Activated CD4-positive, alpha-beta T cell treated with anti-CD3 and anti-CD28 coated beads, Interleukin-2, Interleukin-4, amounts not matched to agents 100 ng/mL and 50 ng/mL, durations not matched to agents 16 hours and 8 hours (primary cell): Measurements from ENCODE around the gene TJAP1.

Source experiments
- DNase-seq: peaks from one replicate; pipeline ENCODE4 v3.0.0-alpha.2; 2020; ENCODE audit warnings: low spot score

The TJAP1 gene, protein sequence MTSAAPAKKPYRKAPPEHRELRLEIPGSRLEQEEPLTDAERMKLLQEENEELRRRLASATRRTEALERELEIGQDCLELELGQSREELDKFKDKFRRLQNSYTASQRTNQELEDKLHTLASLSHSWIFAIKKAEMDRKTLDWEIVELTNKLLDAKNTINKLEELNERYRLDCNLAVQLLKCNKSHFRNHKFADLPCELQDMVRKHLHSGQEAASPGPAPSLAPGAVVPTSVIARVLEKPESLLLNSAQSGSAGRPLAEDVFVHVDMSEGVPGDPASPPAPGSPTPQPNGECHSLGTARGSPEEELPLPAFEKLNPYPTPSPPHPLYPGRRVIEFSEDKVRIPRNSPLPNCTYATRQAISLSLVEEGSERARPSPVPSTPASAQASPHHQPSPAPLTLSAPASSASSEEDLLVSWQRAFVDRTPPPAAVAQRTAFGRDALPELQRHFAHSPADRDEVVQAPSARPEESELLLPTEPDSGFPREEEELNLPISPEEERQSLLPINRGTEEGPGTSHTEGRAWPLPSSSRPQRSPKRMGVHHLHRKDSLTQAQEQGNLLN

GRCh38 chr6:43477235-43478007 is at the start of gene TJAP1:
TJAP1 (plus strand) TSS chr6:43477570; CDS start chr6:43499002, 21,432 bp downstream.
- DNase-seq = peak; percentile 95

DNA sequence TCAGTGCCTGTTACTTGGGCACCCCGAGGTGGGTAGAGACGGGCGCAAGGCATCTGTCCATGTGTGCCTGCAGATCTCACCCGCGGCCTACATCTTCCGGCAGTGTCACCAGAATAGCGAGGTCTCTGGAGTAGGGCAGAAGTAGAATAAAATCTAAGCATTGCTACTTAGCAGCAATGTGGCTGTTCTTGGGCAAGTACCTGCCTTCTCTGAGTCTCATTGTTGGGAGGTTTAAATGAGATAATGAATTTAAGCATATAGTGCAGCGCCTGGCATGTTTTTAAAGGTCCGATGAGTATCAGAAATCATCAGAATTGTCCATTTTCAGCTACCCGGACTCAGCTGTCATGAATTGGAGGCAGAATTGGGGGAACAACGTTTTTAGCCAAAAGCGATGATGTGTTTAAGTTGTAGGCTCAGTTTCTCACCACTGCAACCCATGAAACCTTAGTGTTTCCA is 49.2 kb upstream of the TJAP1 start:
- DNase-seq = no peak

GRCh38 chr6:43428874-43429273 is 48.5 kb upstream of the TJAP1 start:
- DNase-seq = no peak

- no peak for DNase-seq
Measured at GRCh38 chr6:43432009-43432945, 45.1 kb upstream of the TJAP1 start.

- DNase-seq = no peak
Measured at GRCh38 chr6:43433148-43433547, 44.2 kb upstream of the TJAP1 start.

- no peak for DNase-seq
Measured at GRCh38 chr6:43434001-43434840, 43.1 kb upstream of the TJAP1 start.

DNA sequence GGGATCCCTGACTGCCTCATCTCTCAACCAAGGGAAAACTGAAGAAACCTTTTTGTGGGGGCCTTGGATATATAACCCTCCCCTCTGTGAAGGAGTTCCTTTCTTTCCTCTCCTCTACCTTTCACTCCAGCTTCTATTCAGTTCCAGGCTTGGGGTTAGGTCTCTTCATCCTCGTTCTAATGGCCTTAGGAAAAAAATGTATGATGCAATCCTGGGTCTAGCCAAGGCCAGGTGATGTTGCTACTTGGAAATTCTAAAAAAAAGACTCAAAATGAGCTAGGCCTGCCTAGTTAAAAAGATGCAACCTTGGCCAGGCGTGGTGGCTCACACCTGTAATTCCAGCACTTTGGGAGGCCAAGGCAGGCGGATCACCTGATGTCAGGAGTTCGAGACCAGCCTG is 42.4 kb upstream of the TJAP1 start:
- no peak for DNase-seq

GRCh38 chr6:43435682-43436437 is 41.5 kb upstream of the TJAP1 start:
- DNase-seq = no peak

- DNase-seq = no peak
Measured at GRCh38 chr6:43436577-43437282, 40.6 kb upstream of the TJAP1 start.

DNA sequence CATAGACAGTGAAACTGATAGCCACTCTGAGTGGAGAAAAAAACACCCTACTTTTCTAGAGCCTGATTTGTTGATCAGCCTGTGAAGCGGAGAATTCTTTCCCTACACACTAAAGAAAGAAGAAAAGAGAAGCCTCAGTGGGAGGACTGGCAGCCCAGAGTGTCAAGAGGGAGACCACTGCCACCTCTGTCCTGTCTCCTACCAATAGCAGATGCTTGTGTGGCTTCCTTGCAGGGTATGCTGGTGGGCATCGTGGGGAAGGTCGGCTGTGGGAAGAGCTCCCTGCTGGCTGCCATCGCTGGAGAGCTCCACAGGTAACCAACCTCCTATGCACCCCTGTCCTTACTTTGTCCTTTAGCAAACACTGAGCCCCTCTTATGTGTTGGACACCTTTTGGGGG is 39.7 kb upstream of the TJAP1 start:
- no peak for DNase-seq

DNA sequence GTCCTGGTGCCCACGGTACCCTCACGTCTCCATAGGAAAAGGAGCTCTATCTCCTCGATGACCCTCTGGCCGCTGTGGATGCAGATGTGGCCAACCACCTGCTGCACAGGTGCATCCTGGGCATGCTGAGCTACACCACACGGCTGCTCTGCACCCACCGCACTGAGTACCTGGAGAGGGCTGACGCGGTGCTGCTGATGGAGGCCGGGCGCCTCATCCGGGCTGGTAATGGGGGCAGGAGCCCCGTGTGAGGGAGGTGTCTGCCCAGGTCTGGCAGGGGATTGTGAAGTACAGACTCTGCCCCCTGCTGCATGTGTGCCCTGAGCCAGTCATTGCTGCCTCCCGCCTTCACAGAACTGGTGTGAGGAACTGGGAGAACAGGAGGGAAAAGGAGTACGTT is 34.4 kb upstream of the TJAP1 start:
- DNase-seq = no peak

DNA sequence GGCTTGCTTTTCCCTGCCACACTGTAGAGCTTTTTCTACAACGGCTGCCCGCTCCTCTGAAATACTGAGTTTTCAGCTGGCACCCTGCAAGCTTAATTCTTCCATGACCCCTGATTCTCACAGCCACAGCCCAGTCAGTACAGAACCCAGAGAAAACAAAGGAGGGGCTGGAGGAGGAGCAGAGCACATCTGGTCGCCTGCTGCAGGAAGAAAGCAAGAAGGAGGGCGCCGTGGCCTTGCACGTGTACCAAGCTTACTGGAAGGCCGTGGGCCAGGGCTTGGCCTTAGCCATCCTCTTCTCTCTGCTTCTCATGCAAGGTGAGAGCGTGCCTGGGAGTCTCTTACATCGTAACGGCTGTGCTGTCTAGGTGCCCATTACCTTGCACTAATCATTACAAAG is 33.3 kb upstream of the TJAP1 start:
- DNase-seq = no peak

- DNase-seq = no peak
Measured at GRCh38 chr6:43444582-43444981, 32.8 kb upstream of the TJAP1 start.

GRCh38 chr6:43445576-43445975 is 31.8 kb upstream of the TJAP1 start:
- no peak for DNase-seq

DNA sequence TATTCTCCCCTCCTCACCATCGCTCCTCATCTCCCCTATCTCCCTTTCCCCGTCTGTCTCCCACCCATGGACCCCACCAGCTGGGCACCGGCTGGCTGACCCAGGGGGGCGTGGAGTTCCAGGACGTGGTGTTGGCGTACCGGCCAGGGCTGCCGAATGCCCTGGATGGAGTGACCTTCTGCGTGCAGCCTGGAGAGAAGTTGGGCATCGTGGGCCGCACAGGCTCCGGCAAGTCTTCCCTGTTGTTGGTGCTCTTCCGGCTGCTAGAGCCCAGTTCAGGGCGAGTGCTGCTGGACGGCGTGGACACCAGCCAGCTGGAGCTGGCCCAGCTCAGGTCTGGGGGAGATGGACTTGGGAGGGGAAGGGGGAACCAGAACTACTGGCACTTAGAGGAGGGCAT is 29.8 kb upstream of the TJAP1 start:
- no peak for DNase-seq

- no peak for DNase-seq
Measured at GRCh38 chr6:43448916-43449315, 28.5 kb upstream of the TJAP1 start.

DNA sequence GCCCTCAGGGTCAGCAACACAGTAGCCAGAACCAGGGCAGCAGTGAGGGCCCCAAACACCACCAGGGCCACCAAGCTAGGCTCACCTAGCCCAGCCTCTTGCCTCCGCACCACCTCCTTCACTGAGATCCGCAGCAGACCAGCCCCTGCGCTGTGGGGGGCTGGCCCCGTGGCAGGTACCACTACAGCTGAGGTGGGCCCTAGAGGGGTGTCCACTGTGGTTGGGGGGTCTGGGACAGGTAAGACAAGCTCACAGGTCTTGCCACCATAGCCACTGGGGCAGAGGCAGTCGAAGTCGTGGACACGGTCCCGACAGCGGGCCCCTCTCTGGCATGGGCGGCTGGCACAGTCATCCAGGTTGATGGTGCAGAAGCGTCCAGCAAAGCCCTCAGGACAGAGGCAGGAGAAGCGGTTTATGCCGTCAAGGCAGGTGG is 26.7 kb upstream of the TJAP1 start:
- no peak for DNase-seq

GRCh38 chr6:43451348-43451747 is 26.0 kb upstream of the TJAP1 start:
- DNase-seq = no peak

GRCh38 chr6:43451939-43452338 is 25.4 kb upstream of the TJAP1 start:
- DNase-seq = no peak
